GM19467 (cell line): Measurements from ENCODE around the gene SSRP1.

Experiments used
- ATAC-seq: cut with Tn5 transposase; IDR thresholded peaks from one replicate; pipeline ENCODE4 v1.9.1; 2021; ENCODE audit warnings: mild to moderate bottlenecking, moderate library complexity; ENCODE audit not compliant: unreplicated experiment

Gene SSRP1

GRCh38 chr11:57359896-57360690, 24.4 kb upstream of the SSRP1 start:
- ATAC-seq, result no peak

GRCh38 chr11:57359396-57359795, 23.7 kb upstream of the SSRP1 start:
- no peak for ATAC-seq

- ATAC-seq, result no peak
Measured at GRCh38 chr11:57358991-57359390, 23.3 kb upstream of the SSRP1 start.

GRCh38 chr11:57358543-57358961, 22.9 kb upstream of the SSRP1 start:
- no peak for ATAC-seq

- ATAC-seq, result no peak
Measured at GRCh38 chr11:57357856-57358255, 22.2 kb upstream of the SSRP1 start.

GRCh38 chr11:57357310-57357709, 21.6 kb upstream of the SSRP1 start:
- no peak for ATAC-seq

GRCh38 chr11:57356268-57356667, 20.6 kb upstream of the SSRP1 start:
- ATAC-seq, result no peak

- no peak for ATAC-seq
Measured at GRCh38 chr11:57354699-57355098, 19.0 kb upstream of the SSRP1 start.

- ATAC-seq, result no peak
Measured at GRCh38 chr11:57353852-57354251, 18.2 kb upstream of the SSRP1 start.

- ATAC-seq, result no peak
Measured at GRCh38 chr11:57353446-57353845, 17.8 kb upstream of the SSRP1 start.

- no peak for ATAC-seq
Measured at GRCh38 chr11:57353036-57353435, 17.3 kb upstream of the SSRP1 start.

GRCh38 chr11:57349491-57350274, 14.0 kb upstream of the SSRP1 start:
- no peak for ATAC-seq

GRCh38 chr11:57348636-57349313, 13.1 kb upstream of the SSRP1 start:
- ATAC-seq, result no peak

GRCh38 chr11:57348052-57348451, 12.4 kb upstream of the SSRP1 start:
- ATAC-seq, result no peak

- ATAC-seq, result no peak
Measured at GRCh38 chr11:57347336-57347735, 11.6 kb upstream of the SSRP1 start.

GRCh38 chr11:57345555-57346211, 10.0 kb upstream of the SSRP1 start:
- ATAC-seq, result no peak

GRCh38 chr11:57344826-57345225, 9.1 kb upstream of the SSRP1 start:
- ATAC-seq, result no peak

- ATAC-seq, result no peak
Measured at GRCh38 chr11:57343825-57344224, 8.1 kb upstream of the SSRP1 start.

GRCh38 chr11:57342702-57343101, 7.0 kb upstream of the SSRP1 start:
- ATAC-seq, result no peak

- no peak for ATAC-seq
Measured at GRCh38 chr11:57341250-57341808, 5.6 kb upstream of the SSRP1 start.
